H1 (cell line): Measurements from ENCODE around the gene PIP4K2C. TPM values are rescaled to one million over a fixed set of nuclear protein-coding genes. Genes with fewer than 3 reads are reported as not detected.

Source experiments
- CTCF ChIA-PET: fragments of 300-600 bp; sonication (Branson Sonifier 250); formaldehyde crosslinking; loops from one replicate; lab custom pipeline; 2021; ENCODE audit not compliant: partially characterized antibody; lab: Charles Lee
- POLR2A ChIA-PET: fragments of 300-600 bp; sonication (Branson Sonifier 250); formaldehyde crosslinking; loops from one replicate; lab custom pipeline; 2021; ENCODE audit warnings: inconsistent platforms; ENCODE audit not compliant: partially characterized antibody; lab: Charles Lee
- DNase-seq, 2 experiments: peaks; one replicate each; pipeline versions ENCODE4 v3.0.0 to v3.0.0-alpha.2; 2010 to 2022; ENCODE audit warnings: low spot score in 2 of 2, low read depth in 1 of 2, mixed read lengths in 1 of 2
- FAIRE-seq: peaks from 2 replicates; lab custom pipeline; 2011; peaks lifted over from hg19 to GRCh38; lab: Jason Lieb, UNC
- H2AFZ ChIP-seq: 2 replicates; pipeline ENCODE4 v1.8.1; 2012; ENCODE audit warnings: low read length, inconsistent platforms
- H2AK5ac ChIP-seq: 2 replicates; pipeline ENCODE4 v1.6.1; 2013; ENCODE audit warnings: low read depth, low read length
- H2BK120ac ChIP-seq: replicated peaks from 2 replicates; pipeline ENCODE3; 2013; ENCODE audit warnings: low read depth, low read length, inconsistent platforms
- H2BK12ac ChIP-seq: 2 replicates; pipeline ENCODE4 v1.6.1; 2013; ENCODE audit warnings: low read depth, low read length
- H2BK15ac ChIP-seq: 2 replicates; pipeline ENCODE4 v1.6.1; 2013; ENCODE audit warnings: low read length
- H2BK20ac ChIP-seq: 2 replicates; pipeline ENCODE4 v1.6.1; 2013; ENCODE audit warnings: low read length
- H2BK5ac ChIP-seq: 2 replicates; pipeline ENCODE4 v1.6.1; 2013; ENCODE audit warnings: low read depth, low read length
- H3K14ac ChIP-seq: 2 replicates; pipeline ENCODE4 v1.6.1; 2013; ENCODE audit warnings: inconsistent platforms; ENCODE audit not compliant: insufficient read length
- H3K18ac ChIP-seq: 2 replicates; pipeline ENCODE4 v1.6.1; 2013; ENCODE audit warnings: low read length; ENCODE audit errors: extremely low read depth
- H3K23ac ChIP-seq: 2 replicates; pipeline ENCODE4 v1.6.1; 2013; ENCODE audit warnings: inconsistent platforms; ENCODE audit not compliant: insufficient read length
- H3K23me2 ChIP-seq: 2 replicates; pipeline ENCODE4 v1.6.1; 2013; ENCODE audit warnings: low read depth, low read length
- H3K27ac ChIP-seq: 2 replicates; pipeline ENCODE4 v1.6.1; 2011; ENCODE audit warnings: low read depth, low read length, inconsistent platforms
- H3K27me3 ChIP-seq, 4 experiments: replicated peaks in 1 of 4; 1 replicate in 1 of 4; 2 replicates in 3 of 4; pipeline versions ENCODE4 v1.6.1 to v1.8.1; 2011 to 2013; ENCODE audit warnings: low read length in 3 of 4, mild to moderate bottlenecking in 3 of 4, inconsistent platforms in 2 of 4, mixed read lengths in 2 of 4, moderate library complexity in 1 of 4; ENCODE audit not compliant: control insufficient read depth in 3 of 4, insufficient read depth in 3 of 4; ENCODE audit errors: extremely low read depth in 1 of 4
- H3K36me3 ChIP-seq, 4 experiments: 2 replicates each; pipeline versions ENCODE4 v1.6.1 to v1.8.1; 2011 to 2013; ENCODE audit warnings: mild to moderate bottlenecking in 4 of 4, low read length in 3 of 4, moderate library complexity in 2 of 4, control low read depth in 1 of 4, inconsistent platforms in 1 of 4; ENCODE audit not compliant: insufficient read depth in 4 of 4, control insufficient read depth in 2 of 4
- H3K4ac ChIP-seq: replicated peaks from 2 replicates; pipeline ENCODE3; 2013; ENCODE audit warnings: low read length, low read depth, mixed read lengths, inconsistent platforms; ENCODE audit not compliant: insufficient read length
- H3K4me1 ChIP-seq, 4 experiments: replicated peaks in 1 of 4; 1 replicate in 1 of 4; 2 replicates in 3 of 4; pipeline versions ENCODE4 v1.6.1 to v1.8.1; 2011 to 2013; ENCODE audit warnings: low read length in 3 of 4, inconsistent platforms in 2 of 4, mixed read lengths in 1 of 4; ENCODE audit not compliant: insufficient read depth in 4 of 4, control insufficient read depth in 3 of 4
- H3K4me2 ChIP-seq, 2 experiments: 2 replicates each; pipeline versions ENCODE4 v1.6.1 to v1.8.1; 2011 to 2013; ENCODE audit warnings: low read depth in 2 of 2, low read length in 2 of 2, control low read depth in 1 of 2, inconsistent platforms in 1 of 2, mild to moderate bottlenecking in 1 of 2; ENCODE audit not compliant: insufficient read depth in 1 of 2
- H3K4me3 ChIP-seq, 4 experiments: fragments of 200-600, 300-600 bp in 1 of 4; sonication (generic), shearing (Covaris generic), sonication (Bioruptor Twin) in 1 of 4; 2 replicates each; pipeline versions ENCODE4 v1.5.1 to v1.8.1; 2011 to 2016; ENCODE audit warnings: low read length in 4 of 4, low read depth in 3 of 4, control low read depth in 2 of 4, inconsistent platforms in 2 of 4, mild to moderate bottlenecking in 2 of 4, mixed read lengths in 1 of 4, moderate library complexity in 1 of 4; ENCODE audit not compliant: insufficient read depth in 2 of 4; ENCODE audit errors: extremely low read depth in 1 of 4
- H3K56ac ChIP-seq: replicated peaks from 2 replicates; pipeline ENCODE3; 2013; ENCODE audit warnings: low read depth, mild to moderate bottlenecking, mixed read lengths, low read length, inconsistent platforms; ENCODE audit not compliant: insufficient read length
- H3K79me1 ChIP-seq: 2 replicates; pipeline ENCODE4 v1.6.1; 2013; ENCODE audit warnings: low read depth, low read length, control low read depth
- H3K79me2 ChIP-seq, 2 experiments: 2 replicates each; pipeline versions ENCODE4 v1.6.1 to v1.8.1; 2012 to 2013; ENCODE audit warnings: low read length in 2 of 2, mild to moderate bottlenecking in 2 of 2, inconsistent platforms in 1 of 2; ENCODE audit not compliant: insufficient read depth in 2 of 2, control insufficient read depth in 1 of 2
- H3K9ac ChIP-seq, 4 experiments: replicated peaks in 1 of 4; 1 replicate in 1 of 4; 2 replicates in 3 of 4; pipeline versions ENCODE4 v1.6.1 to v1.8.1; 2011 to 2013; ENCODE audit warnings: low read depth in 3 of 4, low read length in 3 of 4, control low read depth in 2 of 4, mild to moderate bottlenecking in 2 of 4, moderate library complexity in 2 of 4, inconsistent platforms in 1 of 4; ENCODE audit errors: extremely low read depth in 1 of 4
- H3K9me3 ChIP-seq, 2 experiments: 2 replicates each; pipeline versions ENCODE4 v1.6.1 to v1.8.1; 2012 to 2013; ENCODE audit warnings: mild to moderate bottlenecking in 2 of 2, moderate library complexity in 2 of 2, control low read depth in 1 of 2, inconsistent platforms in 1 of 2, low read depth in 1 of 2, low read length in 1 of 2, mixed read lengths in 1 of 2; ENCODE audit not compliant: insufficient read depth in 2 of 2
- H4K20me1 ChIP-seq, 2 experiments: replicated peaks in 1 of 2; 2 replicates each; pipeline versions ENCODE3 to v1.8.1; 2011 to 2013; ENCODE audit warnings: inconsistent platforms in 2 of 2, low read length in 2 of 2, mild to moderate bottlenecking in 1 of 2; ENCODE audit not compliant: insufficient read depth in 2 of 2, control insufficient read depth in 1 of 2
- H4K5ac ChIP-seq: 2 replicates; pipeline ENCODE4 v1.6.1; 2013; ENCODE audit warnings: low read length, low read depth, mixed read lengths, inconsistent platforms; ENCODE audit not compliant: insufficient read length
- H4K8ac ChIP-seq: 2 replicates; pipeline ENCODE4 v1.8.0; 2013; ENCODE audit warnings: mild to moderate bottlenecking, moderate library complexity, low read length, inconsistent platforms; ENCODE audit not compliant: insufficient read depth; ENCODE audit errors: extremely low read depth
- H4K91ac ChIP-seq: replicated peaks from 2 replicates; pipeline ENCODE3; 2013; ENCODE audit warnings: low read length, mixed read lengths, inconsistent platforms; ENCODE audit not compliant: insufficient read length
- BACH1 ChIP-seq: IDR thresholded peaks from 2 replicates; pipeline ENCODE4 v1.6.1; 2012; ENCODE audit warnings: low read length, improper control_type of control experiment
- CHD2 ChIP-seq: IDR thresholded peaks from 2 replicates; pipeline ENCODE4 v1.6.1; 2012; ENCODE audit warnings: low read length, improper control_type of control experiment
- CREB1 ChIP-seq: IDR thresholded peaks from 2 replicates; pipeline ENCODE4 v1.6.1; 2012; ENCODE audit warnings: inconsistent platforms
- EGR1 ChIP-seq: IDR thresholded peaks from 2 replicates; pipeline ENCODE4 v1.6.1; 2011; ENCODE audit warnings: low read depth, low read length, borderline replicate concordance
- GABPA ChIP-seq: IDR thresholded peaks from 2 replicates; pipeline ENCODE4 v1.6.1; 2011; ENCODE audit warnings: mild to moderate bottlenecking, low read length, moderate library complexity, borderline replicate concordance; ENCODE audit not compliant: insufficient read depth
- GTF2F1 ChIP-seq: IDR thresholded peaks from 2 replicates; pipeline ENCODE4 v1.6.1; 2012; ENCODE audit warnings: low read depth, low read length, improper control_type of control experiment, borderline replicate concordance
- HDAC2 ChIP-seq, 2 experiments: fragments of 300-600 bp in 1 of 2; sonication (generic) in 1 of 2; IDR thresholded peaks; 2 replicates each; pipeline ENCODE4 v1.6.1; 2011 to 2012; ENCODE audit warnings: low read depth in 2 of 2, low read length in 2 of 2, mild to moderate bottlenecking in 2 of 2, moderate library complexity in 2 of 2, borderline replicate concordance in 1 of 2, inconsistent platforms in 1 of 2
- NRF1 ChIP-seq: IDR thresholded peaks from 2 replicates; pipeline ENCODE4 v1.6.1; 2011; ENCODE audit warnings: mild to moderate bottlenecking, low read depth, low read length, improper control_type of control experiment
- POLR2AphosphoS5 ChIP-seq: IDR thresholded peaks from 2 replicates; pipeline ENCODE4 v1.6.1; 2011; ENCODE audit warnings: low read depth, low read length
- RAD21 ChIP-seq, 2 experiments: IDR thresholded peaks in 1 of 2; conservative IDR thresholded peaks in 1 of 2; 2 replicates each; pipeline ENCODE4 v1.6.1; 2011; ENCODE audit warnings: low read depth in 2 of 2, low read length in 2 of 2, improper control_type of control experiment in 1 of 2, inconsistent platforms in 1 of 2, mild to moderate bottlenecking in 1 of 2, moderate library complexity in 1 of 2
- TAF1 ChIP-seq: IDR thresholded peaks from 2 replicates; pipeline ENCODE4 v1.6.1; 2011; ENCODE audit warnings: mild to moderate bottlenecking, low read depth, low read length
- TBP ChIP-seq: IDR thresholded peaks from 2 replicates; pipeline ENCODE4 v1.6.1; 2011; ENCODE audit warnings: low read depth, low read length, improper control_type of control experiment
- WGBS, 2 experiments: shearing (Covaris generic) in 1 of 2; methylation state at CpG; one replicate each; pipeline versions ENCODE4 v1.1.6 to v1.1.7; 2013 to 2015; ENCODE audit warnings: low lambda C conversion rate in 2 of 2, mixed read lengths in 2 of 2, inconsistent platforms in 1 of 2, low coverage in 1 of 2, missing lambda C conversion rate in 1 of 2; ENCODE audit not compliant: insufficient replicate concordance in 2 of 2, insufficient coverage in 1 of 2, insufficient read length in 1 of 2; ENCODE audit errors: extremely low coverage in 1 of 2, missing lambda C conversion rate in 1 of 2; 5-methylcytosine and 5-hydroxymethylcytosine counted together
- polyA plus RNA-seq, 7 experiments: library from polyadenylated mRNA; depleted of rRNA in 3 of 7; stranded (reverse) in 5 of 7; unstranded in 2 of 7; fragments of >200 nt in 5 of 7; fragments of 200-250 nt in 2 of 7; gene quantifications; 1 replicate in 5 of 7; 2 replicates in 1 of 7; 4 replicates in 1 of 7; pipeline versions ENCODE4 v1.2.1 to v1.2.3, GENCODE V29; 2011 to 2013; ENCODE audit warnings: missing spikeins in 2 of 7, mixed read lengths in 2 of 7
- total RNA-seq: library from RNA; stranded (reverse); fragmentation: NEBNext Ultra II Directional; extraction: Animal tissue kit (Norgen Biotek cat#: 25700); gene quantifications from 2 replicates; pipeline ENCODE4 v1.2.1, GENCODE V29; 2021

PIP4K2C gene
- total and polyA plus RNA-seq, 2 of the 8 experiments (the other 6 are each of a cell fraction or from before 2014, with no cell fraction given) = 25.0 to 27.1 TPM

DNA sequence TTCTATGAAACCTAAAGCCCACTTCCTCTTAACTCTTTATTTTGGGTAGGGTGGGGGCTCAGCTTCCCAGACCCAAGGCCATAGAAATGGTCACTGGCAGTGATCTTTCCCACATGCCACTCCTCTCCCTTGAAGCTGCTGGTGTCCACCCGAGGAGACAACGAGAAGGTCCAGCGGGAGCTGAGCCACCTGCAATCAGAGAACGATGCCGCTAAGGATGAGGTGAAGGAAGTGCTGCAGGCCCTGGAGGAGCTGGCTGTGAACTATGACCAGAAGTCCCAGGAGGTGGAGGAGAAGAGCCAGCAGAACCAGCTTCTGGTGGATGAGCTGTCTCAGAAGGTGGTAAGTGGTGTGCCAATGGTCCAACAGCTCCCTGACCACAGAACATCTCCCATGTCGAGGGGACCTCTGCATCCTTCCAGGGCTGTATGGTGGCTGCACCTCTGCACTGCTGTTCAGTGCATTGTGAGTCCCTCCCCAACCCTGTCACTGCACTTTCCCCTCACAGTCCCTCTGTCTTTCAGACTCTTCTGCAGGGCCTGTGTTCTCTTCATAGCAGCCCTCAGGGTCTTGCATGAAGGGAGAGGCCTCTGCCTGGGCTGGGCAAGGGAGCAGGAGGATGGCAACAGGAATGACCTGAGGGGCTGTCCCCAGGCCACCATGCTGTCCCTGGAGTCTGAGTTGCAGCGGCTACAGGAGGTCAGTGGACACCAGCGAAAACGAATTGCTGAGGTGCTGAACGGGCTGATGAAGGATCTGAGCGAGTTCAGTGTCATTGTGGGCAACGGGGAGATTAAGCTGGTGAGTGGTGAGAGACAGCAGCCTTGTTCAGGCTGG is 18.8 kb upstream of the PIP4K2C start:
- 89% methylated on average over 12 of the region's 12 CpGs; no CpG with 5 or more reads in 1 of the 2 experiments for WGBS, 2 experiments
- CTCF ChIA-PET = interaction anchor here (0.9 to 6.1 kb wide), 5 partner anchors 12 to 47 kb away, joined by 3 to 62 read pairs (median 3); no protein-coding TSS in a partner anchor
- H3K18ac ChIP-seq = no peak overlapping the region
- no peak overlapping the region for H3K56ac ChIP-seq
- H3K4ac ChIP-seq = no peak overlapping the region
- DNase-seq (no peak), FAIRE-seq (no peak)
- no peak overlapping the region for H3K4me3 ChIP-seq
- no peak overlapping the region for H3K14ac ChIP-seq
- H3K9ac ChIP-seq = no peak overlapping the region
- no peak overlapping the region for H2AK5ac ChIP-seq
- H4K5ac ChIP-seq = no peak overlapping the region
- H4K20me1 ChIP-seq = peaks cover 0 to 5% of the 10 kb centered on the region in 2 experiments
- H3K36me3 ChIP-seq = peaks cover 22 to 79% (median 57%) of the 10 kb centered on the region in 4 experiments
- no peak overlapping the region for H3K4me2 ChIP-seq
- H2BK5ac ChIP-seq = no peak overlapping the region
- no peak overlapping the region for H2BK120ac ChIP-seq
- H2BK12ac ChIP-seq = no peak overlapping the region
- H2BK15ac ChIP-seq = no peak overlapping the region
- no peak overlapping the region for H2AFZ ChIP-seq
- POLR2A ChIA-PET = interaction anchor here (0.8 to 1.8 kb wide), 3 partner anchors 11 to 40 kb away, joined by 3 to 6 read pairs (median 5); partner anchors contain the start of gene DCTN2
- no peak overlapping the region for H2BK20ac ChIP-seq
- H4K91ac ChIP-seq = no peak overlapping the region
- no peak overlapping the region for H4K8ac ChIP-seq
- no peak overlapping the region for H3K27ac ChIP-seq
- H3K79me2 ChIP-seq = no peaks in the 10 kb centered on the region
- no peaks in the 10 kb centered on the region for H3K9me3 ChIP-seq
- H3K27me3 ChIP-seq = no peaks in the 10 kb centered on the region
- H3K23ac ChIP-seq = no peak overlapping the region
- no peaks in the 10 kb centered on the region for H3K23me2 ChIP-seq
- no peaks in the 10 kb centered on the region for H3K4me1 ChIP-seq
- no peaks in the 10 kb centered on the region for H3K79me1 ChIP-seq
- TF ChIP-seq GABPA (no peak), TAF1 (no peak), BACH1 (no peak), RAD21 (IDR thresholded peaks at IDR 0.05 in 1 of 2, conservative IDR thresholded peaks at IDR 0.05 in 1 of 2; ENCODE audit: low read depth in 2 of 2, low read length in 2 of 2) (no peak), POLR2AphosphoS5 (no peak), TBP (no peak), GTF2F1 (no peak), CHD2 (no peak), EGR1 (no peak), CREB1 (no peak), HDAC2 (IDR thresholded peaks at IDR 0.05; ENCODE audit: borderline replicate concordance in 1 of 2, low read depth in 2 of 2, low read length in 2 of 2) (no peak), NRF1 (no peak)
